Measurements from ENCODE around the gene C1QTNF8.

- TF ChIP-seq POLR2A (IDR thresholded peaks at IDR 0.05) (no peak), CTCF (IDR thresholded peaks at IDR 0.05) (no peak), POLR2AphosphoS5 (IDR thresholded peaks at IDR 0.05) (no peak), EP300 (IDR thresholded peaks at IDR 0.05; ENCODE audit: low read depth) (no peak)
These were observed 6.3 kb upstream of the C1QTNF8 start for GRCh38 chr16:1102333-1102700.
